Endometrium (tissue), 2 donors: ENCODE measurements around the gene LYPD6B.

Source experiments
- FAIRE-seq: peaks from 2 replicates; lab custom pipeline; 2012; peaks lifted over from hg19 to GRCh38; lab: Jason Lieb, UNC
- donor health status: control.
- donor health status: control.

LYPD6B gene

DNA sequence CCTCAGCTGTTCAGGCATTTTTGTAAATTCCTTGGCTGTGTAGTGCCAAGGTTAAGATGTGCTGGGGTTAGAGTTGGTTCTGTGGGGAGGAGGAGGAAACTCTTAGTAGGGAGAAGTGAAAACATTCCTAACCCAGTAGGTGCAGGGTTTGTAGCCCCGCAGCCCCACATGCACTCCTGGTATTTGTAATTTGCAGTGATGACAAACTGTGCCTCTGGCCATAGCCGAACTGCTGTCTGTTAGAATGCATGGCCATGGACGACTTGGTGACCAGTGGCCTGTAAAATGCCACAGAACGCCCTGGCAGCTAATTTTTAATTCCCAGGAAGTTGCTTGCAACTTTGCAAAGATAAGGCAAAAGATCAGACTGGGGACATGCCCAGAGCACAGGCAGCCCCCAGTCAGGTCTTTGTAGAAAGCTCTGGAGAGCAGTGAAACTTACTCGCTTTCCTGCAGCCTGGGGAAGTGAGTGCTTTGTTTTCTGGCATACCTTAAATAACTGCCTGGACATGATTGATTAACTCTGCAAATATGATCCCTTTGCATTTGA, 38.4 kb downstream of the LYPD6B start:
- FAIRE-seq: no peak

DNA sequence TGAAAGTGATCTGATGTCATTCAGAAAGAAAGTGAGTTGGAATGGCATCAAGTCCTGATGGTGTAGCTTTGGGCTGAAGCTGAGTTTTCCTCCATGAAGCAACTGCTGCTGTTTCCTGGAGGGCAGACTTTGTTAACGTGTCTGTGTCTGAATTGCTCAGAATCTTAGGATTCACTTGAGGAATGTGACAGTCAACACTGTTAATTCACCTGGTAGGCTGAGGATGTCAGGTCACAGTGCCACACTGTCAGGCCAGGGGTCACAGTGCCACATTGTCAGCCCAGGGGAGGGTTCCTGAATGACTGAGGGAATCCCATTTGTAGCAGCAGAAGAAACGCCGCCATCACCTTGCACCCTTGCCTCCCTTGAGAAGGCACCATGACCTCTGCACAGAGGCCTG, 39.4 kb downstream of the LYPD6B start:
- no peak for FAIRE-seq

DNA sequence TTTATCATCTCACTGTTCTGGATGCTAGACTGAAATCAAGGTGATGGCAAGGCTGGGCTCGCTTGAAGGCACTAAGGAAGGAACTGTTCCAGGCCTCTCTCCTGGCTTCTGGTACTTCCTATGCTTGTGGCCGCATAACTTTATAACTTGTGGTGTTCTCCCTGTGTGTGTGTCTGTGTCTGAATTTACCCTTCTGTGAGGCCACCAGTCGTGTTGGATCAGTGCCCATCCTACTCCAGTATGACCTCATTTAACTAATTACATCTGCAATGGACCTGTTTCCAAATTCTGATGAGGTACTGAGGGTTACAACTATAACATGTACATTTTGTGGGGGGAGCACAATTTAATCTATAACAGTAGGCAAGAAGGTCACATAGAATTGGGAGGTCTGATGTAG, 41.6 kb downstream of the LYPD6B start:
- FAIRE-seq: no peak

DNA sequence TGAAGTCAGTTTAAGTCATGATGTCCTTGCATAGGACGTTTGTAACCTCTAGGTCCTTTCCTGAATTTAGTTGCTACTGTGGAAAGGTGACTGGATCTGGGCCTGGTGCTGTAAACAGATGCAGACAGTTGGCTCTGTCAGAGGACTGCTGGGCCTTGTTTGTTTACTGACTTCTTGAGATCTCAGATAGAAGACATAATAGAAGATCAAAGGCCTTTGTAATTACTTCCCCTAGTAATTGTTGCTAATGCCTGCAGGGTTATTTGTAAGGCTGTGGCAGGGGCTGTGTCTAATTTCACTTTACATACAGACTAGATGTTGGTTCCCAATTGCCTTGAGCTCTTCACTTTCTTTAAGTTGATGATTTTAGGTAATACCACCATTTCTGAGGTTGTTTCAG, 42.5 kb downstream of the LYPD6B start:
- no peak for FAIRE-seq

DNA sequence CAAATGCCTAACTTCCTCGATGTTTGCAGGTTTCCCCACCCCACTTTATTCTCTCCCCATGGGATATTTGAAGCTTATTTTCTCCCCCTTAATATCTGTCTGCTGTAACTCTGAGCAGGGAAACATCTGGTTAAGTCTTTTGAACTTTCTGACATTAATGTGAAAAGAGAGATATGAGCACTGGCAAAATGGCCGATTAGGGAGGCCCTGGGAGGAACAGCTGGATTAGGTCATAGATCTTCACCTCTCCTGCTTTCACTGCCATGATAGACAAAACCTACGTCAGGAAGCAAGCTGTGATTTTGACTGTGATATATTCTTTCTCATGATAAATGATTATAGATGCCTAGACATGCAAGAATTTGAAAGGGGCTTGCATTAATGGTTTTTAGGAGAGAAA, 43.6 kb downstream of the LYPD6B start:
- no peak for FAIRE-seq

DNA sequence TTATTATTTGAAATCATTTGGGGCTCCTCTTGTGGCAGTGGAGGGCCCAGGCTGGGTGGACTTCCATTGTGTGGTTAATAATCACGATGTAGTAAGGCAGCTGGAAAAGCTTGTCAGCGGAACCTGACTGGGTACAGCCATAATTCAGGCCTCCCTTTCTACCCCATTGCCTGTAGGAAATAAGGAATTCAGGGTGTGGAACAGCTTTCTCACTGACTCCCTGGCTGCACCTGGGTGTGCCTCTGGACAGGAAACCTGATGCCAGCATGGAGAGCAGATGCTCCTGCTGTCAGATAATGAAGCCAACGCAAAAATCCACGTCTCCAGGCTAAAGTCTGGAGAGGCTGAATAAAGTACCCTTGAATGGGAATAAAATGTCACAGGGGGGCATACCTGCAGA, 44.2 kb downstream of the LYPD6B start:
- no peak for FAIRE-seq

GRCh38 chr2:149084924-149085795, 46.7 kb downstream of the LYPD6B start:
- FAIRE-seq: no peak

DNA sequence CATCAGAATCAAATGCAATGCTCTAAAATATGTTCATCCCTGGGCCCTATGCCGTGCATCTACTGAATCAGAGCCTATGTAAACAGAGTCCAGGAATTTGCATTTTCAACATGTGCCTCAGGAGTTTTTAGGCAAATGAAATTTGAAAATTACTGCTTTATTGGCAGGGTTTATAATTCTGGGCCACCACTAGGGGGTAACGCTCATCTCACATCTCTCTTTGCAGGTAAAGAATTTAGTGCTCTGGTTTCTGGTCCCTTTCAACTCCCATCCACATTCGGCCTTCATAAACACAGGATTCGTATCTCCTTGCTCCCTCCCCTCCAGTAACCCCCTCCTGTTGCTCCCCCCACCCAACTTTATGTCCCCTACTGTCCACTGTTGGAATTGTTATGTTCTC, 49.3 kb downstream of the LYPD6B start:
- FAIRE-seq: no peak

DNA sequence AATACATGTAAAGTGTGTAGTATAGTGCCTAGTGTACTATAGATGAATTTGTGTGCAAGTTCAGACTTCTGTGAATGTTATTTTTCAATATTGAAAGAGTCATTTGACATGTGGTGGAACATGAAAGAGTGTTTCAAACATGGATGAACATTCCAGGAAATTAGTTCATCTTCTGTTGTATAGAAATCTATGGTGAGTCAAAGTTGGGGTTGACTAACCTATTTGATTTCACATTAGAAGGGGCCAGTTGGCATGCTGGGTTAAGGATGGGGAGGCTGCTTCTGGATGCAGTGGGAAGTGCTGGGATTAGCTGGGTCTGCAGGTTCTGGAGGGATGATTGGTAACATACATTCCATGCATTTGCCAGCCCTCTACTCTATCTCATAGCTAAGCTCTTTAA, 50.6 kb downstream of the LYPD6B start:
- no peak for FAIRE-seq

DNA sequence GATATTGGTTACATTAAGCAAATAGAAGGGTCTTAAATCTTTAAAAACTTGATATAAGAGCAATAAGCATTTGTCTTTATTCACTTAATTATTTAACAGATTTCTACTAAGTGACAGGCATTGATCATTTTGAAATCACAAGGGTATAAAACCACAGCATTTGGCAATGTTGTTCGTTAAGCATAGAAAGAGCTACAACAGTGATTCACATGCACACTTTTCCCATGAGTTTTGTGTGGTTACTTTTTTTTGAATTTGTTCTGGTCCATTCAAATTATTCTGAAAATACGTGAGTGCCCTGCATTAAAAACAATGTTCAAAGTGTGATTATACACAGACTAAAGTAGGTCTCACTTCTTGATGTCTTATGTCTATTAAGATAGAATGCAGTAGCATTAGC, 52.2 kb downstream of the LYPD6B start:
- FAIRE-seq: no peak

GRCh38 chr2:149093579-149093978, 55.1 kb downstream of the LYPD6B start:
- FAIRE-seq: no peak

GRCh38 chr2:149094217-149095015, 55.9 kb downstream of the LYPD6B start:
- FAIRE-seq: no peak

DNA sequence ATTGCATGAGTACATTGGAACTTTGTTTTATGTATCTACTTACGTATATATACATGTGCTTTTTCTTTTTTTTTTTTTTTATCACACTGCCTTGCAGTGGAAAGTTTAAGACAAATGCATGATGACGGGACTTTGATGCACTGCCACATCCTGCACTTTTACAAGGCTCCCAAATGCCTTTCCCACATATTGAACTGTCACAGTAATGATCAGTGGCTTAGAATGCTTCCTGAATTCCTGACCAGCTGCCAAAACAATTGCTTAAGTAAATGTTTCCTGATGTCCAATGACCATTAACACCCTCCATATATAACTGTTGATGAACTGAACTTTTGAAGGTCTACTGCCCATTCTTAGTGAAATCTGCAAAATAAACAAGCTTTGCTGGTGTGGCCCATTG, 60.2 kb downstream of the LYPD6B start:
- FAIRE-seq: no peak

DNA sequence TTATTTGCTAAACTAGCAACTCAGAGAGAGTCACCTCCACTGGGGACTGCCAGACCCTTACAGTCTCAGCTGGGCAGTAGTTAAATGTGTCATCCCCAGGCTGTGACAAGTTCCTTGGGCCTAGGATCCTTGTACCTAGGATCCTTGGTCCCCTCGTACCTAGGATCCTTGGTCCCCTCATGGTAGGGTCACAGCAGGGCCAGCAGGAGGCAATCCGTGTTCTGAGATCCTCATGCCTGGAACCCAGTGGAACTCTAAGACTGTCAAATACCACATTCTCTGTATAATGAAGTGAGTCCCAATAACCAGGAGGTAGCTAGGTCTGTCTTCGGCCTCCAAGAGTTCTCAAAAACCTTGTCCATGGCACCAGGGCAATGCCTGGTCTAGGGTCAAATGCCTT, 60.8 kb downstream of the LYPD6B start:
- no peak for FAIRE-seq

DNA sequence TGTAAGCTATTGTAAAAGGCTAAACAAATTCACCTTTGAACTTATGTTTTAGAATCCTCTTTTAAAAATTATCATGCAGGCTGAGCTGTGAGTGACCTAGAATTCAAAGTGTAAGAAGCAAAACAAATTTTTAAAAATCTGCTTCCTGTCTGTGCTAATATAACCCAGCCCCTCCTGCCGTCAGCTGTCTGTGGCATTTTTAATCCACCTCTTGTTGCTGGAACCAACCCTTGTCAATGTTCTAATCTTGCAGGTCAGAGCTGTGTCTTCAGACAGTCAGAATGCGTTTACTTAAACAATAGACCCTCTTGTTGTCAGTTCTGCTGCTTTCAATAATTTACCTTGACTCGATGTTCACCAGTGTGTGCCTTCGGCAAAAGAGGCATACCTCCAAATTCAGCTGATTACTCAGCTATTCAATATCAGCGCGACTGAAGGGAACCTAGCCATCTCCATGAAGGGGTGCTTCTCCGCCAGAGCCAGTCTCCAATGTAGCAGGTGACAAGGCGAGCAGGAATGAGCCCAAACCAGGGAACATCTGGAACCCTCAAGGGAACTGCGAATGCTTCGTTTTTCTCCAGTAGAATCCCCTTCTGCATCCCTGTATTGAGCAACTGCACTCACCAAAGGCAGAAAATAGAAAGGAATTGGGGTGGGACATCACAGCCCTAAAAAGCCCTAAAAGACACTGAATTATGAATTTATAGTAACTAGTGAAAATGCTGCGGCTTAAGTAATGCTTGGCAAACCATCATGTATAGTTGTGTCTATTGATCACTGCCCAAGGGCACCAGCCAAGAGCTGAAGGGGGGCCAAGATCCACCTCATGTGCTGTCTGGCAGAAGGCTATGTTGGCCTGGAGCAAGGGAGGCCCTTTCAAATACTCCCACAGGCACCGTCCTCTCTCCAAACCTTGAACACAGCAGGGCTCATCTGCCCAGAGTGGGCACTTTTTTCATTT, 62.5 kb downstream of the LYPD6B start:
- no peak for FAIRE-seq

- FAIRE-seq: no peak
Measured at GRCh38 chr2:149101818-149102217, 63.3 kb downstream of the LYPD6B start.

GRCh38 chr2:149103081-149103620, 64.7 kb downstream of the LYPD6B start:
- FAIRE-seq: no peak

DNA sequence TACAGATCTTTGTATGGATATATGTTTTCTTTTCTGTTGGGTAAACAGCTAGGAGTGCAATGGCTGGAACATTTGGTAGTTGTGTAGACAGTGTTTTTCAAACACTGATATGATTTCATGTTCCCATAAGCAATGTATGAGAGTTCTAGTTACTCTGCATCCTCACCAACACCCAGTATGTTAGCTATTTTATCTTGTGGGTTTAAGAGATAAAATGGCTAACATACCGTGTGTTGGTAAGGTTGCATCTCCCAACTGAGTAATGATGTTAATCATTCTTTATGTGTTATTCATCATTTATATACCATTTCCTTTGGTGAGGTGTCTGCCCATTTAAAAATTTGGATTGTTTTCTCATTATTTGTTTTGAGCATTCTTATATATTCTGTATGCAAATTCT, 65.7 kb downstream of the LYPD6B start:
- no peak for FAIRE-seq

GRCh38 chr2:149112068-149112467, 73.6 kb downstream of the LYPD6B start:
- no peak for FAIRE-seq

- no peak for FAIRE-seq
Measured at GRCh38 chr2:149112713-149113112, 74.2 kb downstream of the LYPD6B start.

DNA sequence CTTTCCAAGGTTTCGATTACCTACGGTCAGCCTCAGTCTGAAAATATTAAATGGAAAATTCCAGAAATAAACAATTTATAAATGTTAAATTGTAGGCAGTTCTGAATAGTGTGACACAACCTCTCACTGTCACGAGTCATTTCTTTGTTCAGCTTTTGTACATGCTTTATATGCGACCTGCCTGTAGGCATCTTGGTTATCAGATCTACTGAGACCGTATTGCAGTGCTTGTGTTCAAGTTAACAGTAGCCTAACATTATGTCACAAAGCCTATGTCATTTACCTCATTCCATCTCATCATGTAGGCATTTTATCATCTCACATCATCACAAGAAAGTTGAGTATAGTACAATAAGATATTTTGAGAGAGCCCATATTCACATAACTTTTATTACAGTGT, 77.3 kb downstream of the LYPD6B start:
- FAIRE-seq: no peak

GRCh38 chr2:149119368-149119767, 80.9 kb downstream of the LYPD6B start:
- FAIRE-seq: no peak
